Activated naive CD8-positive, alpha-beta T cell treated with anti-CD3 and anti-CD28 coated beads, Interleukin-2, amount 10 ng/mL, durations not matched to agents 7 days and 5 days (primary cell): ENCODE data around the gene SDR9C7. TPM values are rescaled to one million over a fixed set of nuclear protein-coding genes. Genes with fewer than 3 reads are reported as not detected.
"Not testable (repeated sequence)": the region's sequence is repeated elsewhere in the genome, so short reads cannot be mapped to it uniquely, and the experiment has no call there.

ENCODE experiments used
- ATAC-seq: fragments of 150-1000 bp; cut with Tn5 transposase; one replicate; pipeline ENCODE4 v1.10.0; 2021; ENCODE audit warnings: low read depth, moderate library complexity
- POLR2A ChIA-PET: fragments of 350-600 bp; sonication (Branson Sonifier 250); formaldehyde crosslinking; loops from one replicate; lab custom pipeline; 2021; ENCODE audit warnings: antibody characterized with exemption; lab: Charles Lee
- DNase-seq: peaks from one replicate; pipeline ENCODE4 v3.0.0; 2021
- H3K27ac Mint-ChIP-seq: one replicate; pipeline ENCODE4 v1.8.0; 2022; ENCODE audit warnings: mild to moderate bottlenecking, mixed read lengths
- H3K27me3 Mint-ChIP-seq: one replicate; pipeline ENCODE4 v1.8.0; 2022; ENCODE audit warnings: mild to moderate bottlenecking, moderate library complexity, mixed read lengths
- H3K36me3 Mint-ChIP-seq: one replicate; pipeline ENCODE4 v1.8.0; 2021; ENCODE audit warnings: mild to moderate bottlenecking, mixed read lengths
- H3K4me1 Mint-ChIP-seq: one replicate; pipeline ENCODE4 v1.8.0; 2021; ENCODE audit warnings: mixed read lengths
- H3K4me3 Mint-ChIP-seq: one replicate; pipeline ENCODE4 v1.8.0; 2022; ENCODE audit warnings: mild to moderate bottlenecking, moderate library complexity, mixed read lengths
- H3K9me3 Mint-ChIP-seq: one replicate; pipeline ENCODE4 v1.8.0; 2021; ENCODE audit warnings: mixed read lengths
- total RNA-seq, 2 experiments: library from RNA; stranded (reverse); gene quantifications; one replicate each; pipeline ENCODE4 v1.2.3, GENCODE V29; 2021

Gene SDR9C7
- total RNA-seq, 2 experiments from 2014 or later, result not detected

GRCh38 chr12:56943374-56943773 lies 9.2 kb upstream of the SDR9C7 start:
- H3K4me1 Mint-ChIP-seq, ATAC-seq, H3K27ac Mint-ChIP-seq, H3K36me3 Mint-ChIP-seq, POLR2A ChIA-PET, DNase-seq, H3K4me3 Mint-ChIP-seq, H3K9me3 Mint-ChIP-seq: not testable (repeated sequence)
- H3K27me3 Mint-ChIP-seq, result peaks cover 36% of the 10 kb centered on the region

GRCh38 chr12:56941299-56942017 lies 7.2 kb upstream of the SDR9C7 start:
- Mint-ChIP-seq H3K27ac (no peak overlapping the region), H3K4me3 (no peak overlapping the region), H3K27me3 (peaks cover 32% of the 10 kb centered on the region), H3K36me3 (no peaks in the 10 kb centered on the region), H3K9me3 (no peaks in the 10 kb centered on the region), H3K4me1 (peaks cover 5% of the 10 kb centered on the region)
- DNase-seq (no peak), ATAC-seq (no peak)
- POLR2A ChIA-PET, result no interaction called here

- H3K36me3 Mint-ChIP-seq, DNase-seq, H3K4me1 Mint-ChIP-seq, H3K9me3 Mint-ChIP-seq, H3K27ac Mint-ChIP-seq, POLR2A ChIA-PET, ATAC-seq, H3K4me3 Mint-ChIP-seq: not testable (repeated sequence)
- H3K27me3 Mint-ChIP-seq, result peaks cover 31% of the 10 kb centered on the region
These were observed 6.7 kb upstream of the SDR9C7 start for GRCh38 chr12:56940942-56941298.

GRCh38 chr12:56935752-56936151 lies 1.5 kb upstream of the SDR9C7 start:
- Mint-ChIP-seq H3K9me3 (no peaks in the 10 kb centered on the region), H3K27me3 (no peaks in the 10 kb centered on the region), H3K4me3 (no peak overlapping the region), H3K36me3 (no peaks in the 10 kb centered on the region), H3K27ac (no peak overlapping the region), H3K4me1 (peaks cover 1% of the 10 kb centered on the region)
- DNase-seq (no peak), ATAC-seq (no peak)
- POLR2A ChIA-PET, result no interaction called here

GRCh38 chr12:56935157-56935556 lies 949 bp upstream of the SDR9C7 start:
- DNase-seq (no peak), ATAC-seq (no peak)
- Mint-ChIP-seq H3K27ac (no peak overlapping the region), H3K36me3 (no peaks in the 10 kb centered on the region), H3K4me3 (no peak overlapping the region), H3K4me1 (peaks cover 1% of the 10 kb centered on the region), H3K27me3 (no peaks in the 10 kb centered on the region), H3K9me3 (no peaks in the 10 kb centered on the region)
- POLR2A ChIA-PET, result no interaction called here

GRCh38 chr12:56932867-56933266 lies 1.3 kb downstream of the SDR9C7 start:
- no peaks in the 10 kb centered on the region for H3K9me3 Mint-ChIP-seq
- POLR2A ChIA-PET, result no interaction called here
- H3K4me3 Mint-ChIP-seq, result no peak overlapping the region
- DNase-seq (no peak), ATAC-seq (no peak)
- H3K4me1 Mint-ChIP-seq, result peaks cover 6% of the 10 kb centered on the region
- H3K36me3 Mint-ChIP-seq, result no peaks in the 10 kb centered on the region
- no peak overlapping the region for H3K27ac Mint-ChIP-seq
- H3K27me3 Mint-ChIP-seq, result peaks cover 6% of the 10 kb centered on the region

GRCh38 chr12:56932146-56932545 lies 2.1 kb downstream of the SDR9C7 start:
- H3K36me3 Mint-ChIP-seq, result no peaks in the 10 kb centered on the region
- H3K4me3 Mint-ChIP-seq, result no peak overlapping the region
- no peak overlapping the region for H3K27ac Mint-ChIP-seq
- H3K27me3 Mint-ChIP-seq, result peaks cover 6% of the 10 kb centered on the region
- no peaks in the 10 kb centered on the region for H3K9me3 Mint-ChIP-seq
- peaks cover 6% of the 10 kb centered on the region for H3K4me1 Mint-ChIP-seq
- POLR2A ChIA-PET, result no interaction called here
- DNase-seq (no peak), ATAC-seq (no peak)

GRCh38 chr12:56931474-56931978 lies 2.7 kb downstream of the SDR9C7 start:
- peaks cover 6% of the 10 kb centered on the region for H3K4me1 Mint-ChIP-seq
- H3K36me3 Mint-ChIP-seq, result no peaks in the 10 kb centered on the region
- no peak overlapping the region for H3K27ac Mint-ChIP-seq
- H3K27me3 Mint-ChIP-seq, result peaks cover 6% of the 10 kb centered on the region
- ATAC-seq (no peak), DNase-seq (no peak)
- no peaks in the 10 kb centered on the region for H3K9me3 Mint-ChIP-seq
- POLR2A ChIA-PET, result no interaction called here
- no peak overlapping the region for H3K4me3 Mint-ChIP-seq

GRCh38 chr12:56930241-56930640 lies 4.0 kb downstream of the SDR9C7 start:
- POLR2A ChIA-PET, result no interaction called here
- Mint-ChIP-seq H3K27me3 (peaks cover 6% of the 10 kb centered on the region), H3K27ac (no peak overlapping the region), H3K4me1 (peaks cover 6% of the 10 kb centered on the region), H3K36me3 (no peaks in the 10 kb centered on the region), H3K9me3 (no peaks in the 10 kb centered on the region), H3K4me3 (no peak overlapping the region)
- no peak for ATAC-seq
- no peak for DNase-seq

GRCh38 chr12:56929780-56930179 lies 4.4 kb downstream of the SDR9C7 start:
- peaks cover 6% of the 10 kb centered on the region for H3K4me1 Mint-ChIP-seq

GRCh38 chr12:56928262-56928661 lies 5.9 kb downstream of the SDR9C7 start:
- Mint-ChIP-seq H3K4me3 (no peak overlapping the region), H3K27me3 (peaks cover 6% of the 10 kb centered on the region), H3K36me3 (no peaks in the 10 kb centered on the region), H3K9me3 (no peaks in the 10 kb centered on the region), H3K4me1 (peaks cover 6% of the 10 kb centered on the region), H3K27ac (no peak overlapping the region)
- POLR2A ChIA-PET, result no interaction called here
- DNase-seq (no peak), ATAC-seq (no peak)

More at GRCh38 chr12:56929780-56930179, 4.4 kb downstream of the SDR9C7 start:
- H3K9me3 Mint-ChIP-seq, result no peaks in the 10 kb centered on the region
- no peak overlapping the region for H3K27ac Mint-ChIP-seq
- peaks cover 6% of the 10 kb centered on the region for H3K27me3 Mint-ChIP-seq
- DNase-seq, result no peak
- no peak for ATAC-seq
- POLR2A ChIA-PET, result no interaction called here
- no peak overlapping the region for H3K4me3 Mint-ChIP-seq
- no peaks in the 10 kb centered on the region for H3K36me3 Mint-ChIP-seq

GRCh38 chr12:56927281-56927680 lies 6.9 kb downstream of the SDR9C7 start:
- ATAC-seq, result no peak
- POLR2A ChIA-PET, result no interaction called here
- no peak for DNase-seq
- no peaks in the 10 kb centered on the region for H3K9me3 Mint-ChIP-seq
- no peak overlapping the region for H3K27ac Mint-ChIP-seq
- H3K4me1 Mint-ChIP-seq, result peaks cover 6% of the 10 kb centered on the region
- no peaks in the 10 kb centered on the region for H3K36me3 Mint-ChIP-seq
- H3K4me3 Mint-ChIP-seq, result no peak overlapping the region
- H3K27me3 Mint-ChIP-seq, result peaks cover 6% of the 10 kb centered on the region

- Mint-ChIP-seq H3K9me3 (no peaks in the 10 kb centered on the region), H3K27ac (no peak overlapping the region), H3K36me3 (no peaks in the 10 kb centered on the region), H3K4me1 (no peaks in the 10 kb centered on the region), H3K27me3 (peaks cover 11% of the 10 kb centered on the region), H3K4me3 (no peak overlapping the region)
- ATAC-seq, result no peak
- no peak for DNase-seq
- POLR2A ChIA-PET, result no interaction called here
These were observed 12.2 kb downstream of the SDR9C7 start for GRCh38 chr12:56922031-56922430.

GRCh38 chr12:56921346-56921745 lies 12.9 kb downstream of the SDR9C7 start:
- Mint-ChIP-seq H3K4me1 (no peaks in the 10 kb centered on the region), H3K36me3 (no peaks in the 10 kb centered on the region), H3K27ac (no peak overlapping the region), H3K27me3 (peaks cover 11% of the 10 kb centered on the region), H3K9me3 (no peaks in the 10 kb centered on the region), H3K4me3 (no peak overlapping the region)
- POLR2A ChIA-PET, result no interaction called here
- ATAC-seq, result no peak
- no peak for DNase-seq
